ENCODE data around the gene ACSL1.
A peak's percentile ranks its signal among the peaks of the same experiment; 100 is the strongest.
"Not testable (repeated sequence)": the region's sequence is repeated elsewhere in the genome, so short reads cannot be mapped to it uniquely, and the experiment has no call there.

Gene ACSL1

DNA sequence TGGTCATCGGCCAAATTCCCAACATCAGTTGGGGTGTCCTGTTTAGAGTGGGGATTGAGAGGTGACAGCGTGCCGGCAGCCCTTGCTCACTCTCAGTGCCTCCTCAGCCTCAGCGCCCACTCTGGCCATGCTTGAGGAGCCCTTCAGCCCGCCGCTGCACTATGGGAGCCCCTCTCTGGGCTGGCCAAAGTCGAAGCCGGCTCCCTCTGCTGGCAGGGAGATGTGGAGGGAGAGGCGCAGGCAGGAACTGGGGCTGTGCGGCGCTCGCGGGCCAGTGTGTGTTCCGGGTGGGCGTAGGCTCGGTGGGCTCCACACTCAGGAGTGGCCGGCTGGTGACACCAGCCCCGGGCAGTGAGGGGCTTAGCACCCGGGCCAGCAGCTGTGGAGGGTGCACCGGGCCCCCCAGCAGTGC is 84.8 kb downstream of the ACSL1 start:
- Histone ChIP-seq H3K79me2 (ENCODE audit: insufficient read depth, low read length) (no peaks in the 10 kb centered on the region), H3K9me3 (ENCODE audit: insufficient read depth, low read depth, low read length) (no peaks in the 10 kb centered on the region), H3F3A (ENCODE audit: low read depth) (no peaks in the 10 kb centered on the region), H3K4me1 (ENCODE audit: insufficient read depth, low read length, poor library complexity, severe bottlenecking) (peaks cover 1% of the 10 kb centered on the region), H3K4me2 (ENCODE audit: low read depth, low read length, poor library complexity, severe bottlenecking) (no peak overlapping the region), H3K9me2 (replicated peaks; ENCODE audit: low read depth, low read length) (no peaks in the 10 kb centered on the region), H2AFZ (ENCODE audit: low read length) (no peak overlapping the region), H3K4me3 (ENCODE audit: low read length, poor library complexity, severe bottlenecking) (no peak overlapping the region), H3K27me3 (ENCODE audit: insufficient read depth, low read length, poor library complexity, severe bottlenecking) (no peaks in the 10 kb centered on the region), H3K36me3 (ENCODE audit: insufficient read depth, low read length) (no peaks in the 10 kb centered on the region), H3K9ac (ENCODE audit: low read depth, low read length, poor library complexity, severe bottlenecking) (no peak overlapping the region), H4K20me1 (ENCODE audit: insufficient read depth, low read length, poor library complexity, severe bottlenecking) (no peaks in the 10 kb centered on the region)
- TF ChIP-seq, protein P1, sequence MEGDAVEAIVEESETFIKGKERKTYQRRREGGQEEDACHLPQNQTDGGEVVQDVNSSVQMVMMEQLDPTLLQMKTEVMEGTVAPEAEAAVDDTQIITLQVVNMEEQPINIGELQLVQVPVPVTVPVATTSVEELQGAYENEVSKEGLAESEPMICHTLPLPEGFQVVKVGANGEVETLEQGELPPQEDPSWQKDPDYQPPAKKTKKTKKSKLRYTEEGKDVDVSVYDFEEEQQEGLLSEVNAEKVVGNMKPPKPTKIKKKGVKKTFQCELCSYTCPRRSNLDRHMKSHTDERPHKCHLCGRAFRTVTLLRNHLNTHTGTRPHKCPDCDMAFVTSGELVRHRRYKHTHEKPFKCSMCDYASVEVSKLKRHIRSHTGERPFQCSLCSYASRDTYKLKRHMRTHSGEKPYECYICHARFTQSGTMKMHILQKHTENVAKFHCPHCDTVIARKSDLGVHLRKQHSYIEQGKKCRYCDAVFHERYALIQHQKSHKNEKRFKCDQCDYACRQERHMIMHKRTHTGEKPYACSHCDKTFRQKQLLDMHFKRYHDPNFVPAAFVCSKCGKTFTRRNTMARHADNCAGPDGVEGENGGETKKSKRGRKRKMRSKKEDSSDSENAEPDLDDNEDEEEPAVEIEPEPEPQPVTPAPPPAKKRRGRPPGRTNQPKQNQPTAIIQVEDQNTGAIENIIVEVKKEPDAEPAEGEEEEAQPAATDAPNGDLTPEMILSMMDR (conservative IDR thresholded peaks at IDR 0.05; ENCODE audit: low read length): 0 out of 2 replicates have a peak, but pooled peaks have one; percentile 9
- TF ChIP-seq EZH2phosphoT487 (IDR thresholded peaks at IDR 0.05; ENCODE audit: borderline replicate concordance): no peak

DNA sequence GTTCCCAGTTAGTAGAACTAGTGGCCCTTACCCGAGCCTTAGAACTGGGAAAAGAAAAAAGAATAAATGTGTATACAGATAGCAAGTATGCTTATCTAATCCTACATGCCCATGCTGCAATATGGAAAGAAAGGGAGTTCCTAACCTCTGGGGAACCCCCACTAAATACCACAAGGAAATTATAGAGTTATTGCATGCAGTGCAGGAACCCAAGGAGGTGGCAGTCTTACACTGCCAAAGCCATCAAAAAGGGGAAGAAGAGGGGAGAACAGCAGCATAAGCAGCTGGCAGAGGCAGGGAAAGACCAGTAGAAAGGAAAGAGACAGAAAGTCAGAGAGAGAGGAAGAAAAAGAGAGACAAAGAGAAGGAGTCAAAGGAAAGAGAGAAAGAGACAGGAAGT is 86.2 kb downstream of the ACSL1 start:
- H3K4me1 ChIP-seq (ENCODE audit: insufficient read depth, low read length, poor library complexity, severe bottlenecking); H3K9me3 ChIP-seq (ENCODE audit: insufficient read depth, low read depth, low read length); H3K27me3 ChIP-seq (ENCODE audit: insufficient read depth, low read length, poor library complexity, severe bottlenecking); H3K4me3 ChIP-seq (ENCODE audit: low read length, poor library complexity, severe bottlenecking); H3K4me2 ChIP-seq (ENCODE audit: low read depth, low read length, poor library complexity, severe bottlenecking); H3F3A ChIP-seq (ENCODE audit: low read depth); H3K79me2 ChIP-seq (ENCODE audit: insufficient read depth, low read length); H3K9me2 ChIP-seq (replicated peaks; ENCODE audit: low read depth, low read length); H3K9ac ChIP-seq (ENCODE audit: low read depth, low read length, poor library complexity, severe bottlenecking); H3K36me3 ChIP-seq (ENCODE audit: insufficient read depth, low read length); H4K20me1 ChIP-seq (ENCODE audit: insufficient read depth, low read length, poor library complexity, severe bottlenecking): not testable (repeated sequence)
- 0 out of 2 replicates have a peak overlapping the region, but pooled peaks have one; percentile 70 for H2AFZ ChIP-seq (ENCODE audit: low read length)

DNA sequence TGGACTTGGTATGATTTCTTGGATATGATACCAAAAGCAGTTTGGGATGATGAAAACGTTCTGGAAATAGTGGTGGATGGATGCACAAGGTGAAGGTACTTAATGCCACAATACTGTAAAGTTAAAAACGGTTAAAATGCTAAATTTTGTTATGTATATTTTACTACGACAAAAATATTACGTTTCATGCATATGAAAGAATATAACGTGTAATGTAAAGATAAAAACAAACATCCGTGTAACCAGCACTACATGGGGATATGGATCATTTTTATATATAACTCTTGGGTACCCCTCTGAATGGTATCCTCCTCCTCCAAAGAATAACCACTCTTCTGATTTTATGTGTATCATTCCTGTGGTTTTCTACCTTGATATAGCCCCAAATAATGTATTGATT is 91.0 kb downstream of the ACSL1 start:
- H4K20me1 ChIP-seq (ENCODE audit: insufficient read depth, low read length, poor library complexity, severe bottlenecking): peaks cover 33% of the 10 kb centered on the region

More for the DNA sequence above, 91.0 kb downstream of the ACSL1 start:
- Histone ChIP-seq H3K79me2 (ENCODE audit: insufficient read depth, low read length) (peaks cover 41% of the 10 kb centered on the region), H2AFZ (ENCODE audit: low read length) (peak overlapping the region; percentile 82), H3F3A (ENCODE audit: low read depth) (no peaks in the 10 kb centered on the region), H3K9me3 (ENCODE audit: insufficient read depth, low read depth, low read length) (no peaks in the 10 kb centered on the region), H3K27me3 (ENCODE audit: insufficient read depth, low read length, poor library complexity, severe bottlenecking) (no peaks in the 10 kb centered on the region), H3K9ac (ENCODE audit: low read depth, low read length, poor library complexity, severe bottlenecking) (peak overlapping the region; percentile 71), H3K9me2 (replicated peaks; ENCODE audit: low read depth, low read length) (no peaks in the 10 kb centered on the region), H3K4me3 (ENCODE audit: low read length, poor library complexity, severe bottlenecking) (peak overlapping the region; percentile 76), H3K4me1 (ENCODE audit: insufficient read depth, low read length, poor library complexity, severe bottlenecking) (peaks cover 37% of the 10 kb centered on the region), H3K4me2 (ENCODE audit: low read depth, low read length, poor library complexity, severe bottlenecking) (peak overlapping the region; percentile 77), H3K36me3 (ENCODE audit: insufficient read depth, low read length) (peaks cover 7% of the 10 kb centered on the region; the same call in 1 of the 2 replicates)
- TF ChIP-seq EZH2phosphoT487 (IDR thresholded peaks at IDR 0.05; ENCODE audit: borderline replicate concordance): no peak
- TF ChIP-seq, protein P1 (conservative IDR thresholded peaks at IDR 0.05; ENCODE audit: low read length): no peak

Measured in Loucy (cell line).